Measurements from ENCODE around the gene XYLT1. TPM values are rescaled to one million over a fixed set of nuclear protein-coding genes. Genes with fewer than 3 reads are reported as not detected.
A peak's percentile ranks its signal among the peaks of the same experiment; 100 is the strongest.
"Not testable (repeated sequence)": the region's sequence is repeated elsewhere in the genome, so short reads cannot be mapped to it uniquely, and the experiment has no call there.

The XYLT1 gene, protein sequence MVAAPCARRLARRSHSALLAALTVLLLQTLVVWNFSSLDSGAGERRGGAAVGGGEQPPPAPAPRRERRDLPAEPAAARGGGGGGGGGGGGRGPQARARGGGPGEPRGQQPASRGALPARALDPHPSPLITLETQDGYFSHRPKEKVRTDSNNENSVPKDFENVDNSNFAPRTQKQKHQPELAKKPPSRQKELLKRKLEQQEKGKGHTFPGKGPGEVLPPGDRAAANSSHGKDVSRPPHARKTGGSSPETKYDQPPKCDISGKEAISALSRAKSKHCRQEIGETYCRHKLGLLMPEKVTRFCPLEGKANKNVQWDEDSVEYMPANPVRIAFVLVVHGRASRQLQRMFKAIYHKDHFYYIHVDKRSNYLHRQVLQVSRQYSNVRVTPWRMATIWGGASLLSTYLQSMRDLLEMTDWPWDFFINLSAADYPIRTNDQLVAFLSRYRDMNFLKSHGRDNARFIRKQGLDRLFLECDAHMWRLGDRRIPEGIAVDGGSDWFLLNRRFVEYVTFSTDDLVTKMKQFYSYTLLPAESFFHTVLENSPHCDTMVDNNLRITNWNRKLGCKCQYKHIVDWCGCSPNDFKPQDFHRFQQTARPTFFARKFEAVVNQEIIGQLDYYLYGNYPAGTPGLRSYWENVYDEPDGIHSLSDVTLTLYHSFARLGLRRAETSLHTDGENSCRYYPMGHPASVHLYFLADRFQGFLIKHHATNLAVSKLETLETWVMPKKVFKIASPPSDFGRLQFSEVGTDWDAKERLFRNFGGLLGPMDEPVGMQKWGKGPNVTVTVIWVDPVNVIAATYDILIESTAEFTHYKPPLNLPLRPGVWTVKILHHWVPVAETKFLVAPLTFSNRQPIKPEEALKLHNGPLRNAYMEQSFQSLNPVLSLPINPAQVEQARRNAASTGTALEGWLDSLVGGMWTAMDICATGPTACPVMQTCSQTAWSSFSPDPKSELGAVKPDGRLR
- 9.8 and 13.0 TPM in 2 replicates for total RNA-seq (2014; rRNA removed; shearing (Covaris generic))

DNA sequence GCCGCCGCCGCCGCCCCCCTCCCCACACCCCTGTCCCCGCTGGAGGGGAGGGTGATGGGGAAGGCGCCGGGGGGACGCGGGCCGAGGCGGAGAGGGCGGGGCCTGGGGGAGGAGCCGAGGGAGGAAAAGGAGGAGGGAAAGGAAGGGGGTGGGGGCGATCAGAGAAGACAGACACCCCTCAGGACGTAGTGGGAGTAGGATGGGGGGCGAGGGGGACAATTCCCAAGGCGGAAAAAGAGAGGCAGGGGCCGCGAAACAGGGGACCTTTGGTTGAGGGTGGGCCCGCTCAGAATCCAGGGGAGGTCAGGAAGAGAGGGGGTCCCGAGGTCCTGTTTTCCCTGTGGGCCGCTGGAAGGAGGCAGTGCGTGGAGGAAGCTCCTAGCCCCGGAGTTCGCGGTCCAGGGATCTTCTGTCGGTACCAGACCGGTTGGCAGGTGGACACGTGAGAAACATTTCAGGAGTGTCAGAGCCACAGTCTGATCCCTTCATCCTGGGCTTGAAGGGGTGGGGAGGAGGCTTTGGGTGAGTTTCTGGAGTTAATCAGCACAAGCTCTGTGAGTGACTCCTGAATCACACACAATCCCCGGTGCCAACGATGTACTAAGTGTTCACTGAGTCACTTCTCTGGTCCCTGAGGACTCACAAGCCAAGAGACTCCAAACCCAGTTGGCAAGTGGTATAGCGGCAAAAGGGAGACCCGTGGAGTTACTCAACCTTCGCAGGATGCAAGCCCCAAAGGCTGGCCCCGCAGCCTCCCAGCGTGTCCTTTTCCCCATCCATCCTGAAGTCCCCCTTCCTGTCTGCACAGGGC lies at the start of gene XYLT1:
XYLT1 (minus strand) TSS at position 53 of the 811 bp plus-strand sequence. CDS start 164 bp downstream, outside the sequence.
- peak; percentile 59 to 77 for DNase-seq (ENCODE audit: low read depth in 1 of 2, low spot score in 2 of 2)
- peak within 1 kb of the TSS; percentile 68 for H3K4me3 ChIP-seq
- H3K4me1 ChIP-seq (replicated peaks) = peaks cover 52% of the 10 kb centered on the region
- no peaks in the 10 kb centered on the region; the same call in 1 of the 2 replicates for H3K36me3 ChIP-seq
- H3K9me3 ChIP-seq (replicated peaks) = no peaks in the 10 kb centered on the region
- H3K27ac ChIP-seq = peak within 1 kb of the TSS; percentile 50
- no peaks in the 10 kb centered on the region for H3K27me3 ChIP-seq (replicated peaks)

DNA sequence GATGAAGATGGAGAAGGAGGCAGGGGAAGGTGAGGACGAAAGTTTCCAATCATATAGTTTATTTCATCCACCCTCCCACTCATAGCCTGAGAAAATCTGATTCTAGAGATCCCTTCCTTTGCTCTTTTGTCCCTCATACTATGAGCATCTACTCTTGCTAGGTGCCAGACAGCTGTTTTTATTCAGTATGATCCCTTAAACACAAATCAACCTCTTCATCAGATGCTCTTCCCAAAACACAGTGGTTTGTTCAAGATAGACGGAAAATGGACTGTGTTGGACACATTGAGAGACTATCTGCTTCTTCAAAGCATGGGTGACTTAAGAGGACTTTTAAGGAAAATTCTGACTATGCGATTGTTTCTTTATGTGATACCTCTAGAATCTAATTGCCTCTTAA lies 49.4 kb upstream of the XYLT1 start:
- Histone ChIP-seq H3K4me1 (replicated peaks) (peaks cover 70% of the 10 kb centered on the region), H3K36me3 (no peaks in the 10 kb centered on the region), H3K9me3 (replicated peaks) (no peaks in the 10 kb centered on the region), H3K27me3 (replicated peaks) (no peaks in the 10 kb centered on the region), H3K4me3 (no peak overlapping the region), H3K27ac (peak overlapping the region; percentile 48)
- DNase-seq (ENCODE audit: low read depth in 1 of 2, low spot score in 2 of 2) = no peak

DNA sequence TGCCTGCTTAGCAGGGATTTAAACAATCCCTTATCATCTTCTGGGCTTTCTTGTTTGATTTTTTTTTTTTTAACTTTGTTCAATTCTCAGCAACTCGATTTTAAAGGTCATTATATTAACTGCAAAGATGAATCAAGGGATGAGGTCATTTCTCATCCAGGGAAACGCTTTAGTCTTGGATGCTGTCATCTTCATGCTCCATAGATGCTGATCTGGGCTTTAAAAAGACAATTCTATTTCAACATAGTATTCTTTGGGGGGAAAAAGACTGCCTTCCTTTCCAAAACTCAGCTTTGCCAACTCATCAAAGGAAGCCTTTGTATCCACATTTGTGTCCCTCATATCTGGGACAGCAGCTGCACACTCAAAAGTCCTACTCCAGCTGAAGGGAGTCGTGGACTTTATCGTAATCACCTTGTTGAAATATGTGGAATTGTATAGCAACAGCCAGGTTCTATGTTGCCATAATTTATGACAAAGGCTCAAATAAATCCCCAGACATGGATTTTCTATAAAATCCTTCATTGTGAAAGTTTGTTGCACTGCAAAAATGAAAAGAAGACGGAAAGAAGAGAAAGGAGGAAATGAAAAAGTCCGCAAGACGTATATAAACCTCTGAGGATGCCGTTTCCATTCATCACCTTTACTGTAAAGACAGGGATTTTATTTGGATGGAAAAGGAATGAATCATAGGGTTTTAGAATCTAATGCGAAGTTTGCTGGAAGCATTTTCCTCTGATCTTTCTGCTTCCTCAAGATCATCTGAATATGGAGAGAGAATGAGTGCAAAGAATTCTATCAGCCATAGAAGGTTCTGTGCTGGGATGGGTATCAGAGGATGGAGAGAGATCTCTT lies 48.6 kb upstream of the XYLT1 start:
- peaks cover 65% of the 10 kb centered on the region for H3K4me1 ChIP-seq (replicated peaks)
- no peak overlapping the region for H3K4me3 ChIP-seq
- H3K27me3 ChIP-seq (replicated peaks) = no peaks in the 10 kb centered on the region
- H3K9me3 ChIP-seq (replicated peaks) = no peaks in the 10 kb centered on the region
- no peak for DNase-seq (ENCODE audit: low read depth in 1 of 2, low spot score in 2 of 2)
- H3K36me3 ChIP-seq = no peaks in the 10 kb centered on the region
- peak overlapping the region; percentile 58 for H3K27ac ChIP-seq

DNA sequence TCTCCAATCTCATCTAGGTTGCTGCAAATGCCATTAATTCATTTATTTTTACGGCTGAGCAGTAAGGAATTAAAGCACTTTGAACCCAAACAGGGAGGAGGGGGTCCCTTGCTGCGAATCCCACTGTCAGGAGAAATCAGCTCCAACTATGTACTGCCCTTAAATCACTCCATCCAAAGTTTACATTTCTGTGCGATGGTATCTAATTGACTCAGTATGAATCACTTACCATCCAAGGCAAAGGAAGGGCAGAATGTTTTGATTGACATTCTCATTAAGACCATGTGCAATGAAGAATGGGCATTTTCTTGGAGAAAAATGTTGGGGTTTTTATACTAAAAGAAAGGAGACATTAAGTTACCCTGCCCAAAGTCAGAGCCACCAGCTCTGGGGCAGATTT lies 47.7 kb upstream of the XYLT1 start:
- no peaks in the 10 kb centered on the region for H3K9me3 ChIP-seq (replicated peaks)
- peak overlapping the region; percentile 58 for H3K27ac ChIP-seq
- DNase-seq (ENCODE audit: low read depth in 1 of 2, low spot score in 2 of 2) = peak in 1 of 2 experiments; percentile 81
- H3K4me3 ChIP-seq = no peak overlapping the region
- no peaks in the 10 kb centered on the region for H3K27me3 ChIP-seq (replicated peaks)
- H3K36me3 ChIP-seq = no peaks in the 10 kb centered on the region
- peaks cover 63% of the 10 kb centered on the region for H3K4me1 ChIP-seq (replicated peaks)

DNA sequence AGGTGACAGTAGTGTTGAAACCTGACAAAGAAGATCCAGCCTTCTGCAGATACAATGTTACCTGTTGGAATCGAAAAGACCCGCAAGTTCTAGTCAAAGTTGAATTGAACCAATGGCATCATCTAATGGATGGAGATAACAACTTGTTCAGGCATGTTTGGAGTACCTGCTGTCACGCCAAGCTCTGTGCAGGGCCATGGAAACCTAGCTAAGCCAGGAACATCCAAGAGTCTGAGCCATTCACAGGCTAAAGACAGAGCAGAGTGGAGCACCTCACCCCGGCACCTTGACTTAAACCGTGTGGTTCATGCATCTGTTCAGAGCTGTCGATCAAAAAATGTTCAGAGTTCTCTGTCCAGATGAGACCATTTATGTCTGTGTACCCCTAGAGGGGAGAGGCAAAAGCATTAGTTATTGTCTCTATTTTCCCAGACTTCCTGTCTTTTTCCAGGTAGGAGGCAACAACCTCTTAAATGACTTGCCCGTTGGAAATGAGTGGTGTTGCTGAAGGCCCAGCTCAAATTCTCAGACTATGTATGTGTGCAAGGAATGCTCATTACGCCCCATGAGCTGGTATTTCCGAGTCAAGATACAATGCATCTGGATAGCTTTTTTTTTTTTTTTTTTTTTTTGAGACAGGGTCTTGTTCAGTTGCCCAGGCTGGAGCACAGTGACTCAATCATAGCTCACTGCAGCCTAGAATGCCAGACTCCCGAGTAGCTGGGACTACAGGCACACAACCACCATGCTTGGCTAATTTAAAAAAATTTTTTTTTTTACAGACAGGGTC lies 44.9 kb upstream of the XYLT1 start:
- no peak overlapping the region for H3K4me3 ChIP-seq
- H3K36me3 ChIP-seq = no peaks in the 10 kb centered on the region
- DNase-seq (ENCODE audit: low read depth in 1 of 2, low spot score in 2 of 2) = peak; percentile 80 to 83
- H3K4me1 ChIP-seq (replicated peaks) = peaks cover 75% of the 10 kb centered on the region
- peak overlapping the region; percentile 76 for H3K27ac ChIP-seq
- no peaks in the 10 kb centered on the region for H3K9me3 ChIP-seq (replicated peaks)
- H3K27me3 ChIP-seq (replicated peaks) = no peaks in the 10 kb centered on the region

DNA sequence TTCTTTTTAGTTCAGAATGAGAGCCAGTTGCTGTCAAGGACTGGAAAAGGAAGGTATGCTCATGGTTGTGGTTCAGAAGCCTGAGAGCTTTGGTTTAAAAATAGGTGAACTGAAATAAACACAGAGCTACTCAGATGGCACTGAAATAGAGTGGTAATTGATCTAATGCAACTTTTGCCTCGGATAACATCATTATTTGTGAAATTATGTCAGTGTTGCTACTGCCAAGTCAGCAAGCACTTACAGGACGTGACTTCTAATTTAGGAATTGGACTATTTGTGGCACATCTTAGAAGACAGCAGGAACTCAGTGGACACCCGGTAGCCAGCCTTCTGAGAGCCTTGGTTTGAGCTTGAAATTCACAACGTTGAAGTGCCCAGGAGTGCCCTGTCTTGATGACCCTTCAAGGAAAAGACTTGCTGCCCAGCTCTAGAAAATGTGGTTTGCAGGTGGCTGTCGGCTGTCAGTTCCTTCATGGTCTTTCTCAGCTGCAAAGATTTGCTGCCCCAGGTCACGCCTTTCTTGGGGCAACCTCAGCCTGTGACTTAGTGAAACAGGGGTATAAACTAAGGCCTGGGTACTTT lies 42.0 kb upstream of the XYLT1 start:
- no peak overlapping the region for H3K27ac ChIP-seq
- no peak overlapping the region for H3K4me3 ChIP-seq
- H3K36me3 ChIP-seq = no peaks in the 10 kb centered on the region
- DNase-seq (ENCODE audit: low read depth in 1 of 2, low spot score in 2 of 2) = no peak
- H3K27me3 ChIP-seq (replicated peaks) = no peaks in the 10 kb centered on the region
- peaks cover 46% of the 10 kb centered on the region for H3K4me1 ChIP-seq (replicated peaks)
- H3K9me3 ChIP-seq (replicated peaks) = 0 out of 2 replicates have a peak, but pooled peaks cover 3% of the 10 kb centered on the region

DNA sequence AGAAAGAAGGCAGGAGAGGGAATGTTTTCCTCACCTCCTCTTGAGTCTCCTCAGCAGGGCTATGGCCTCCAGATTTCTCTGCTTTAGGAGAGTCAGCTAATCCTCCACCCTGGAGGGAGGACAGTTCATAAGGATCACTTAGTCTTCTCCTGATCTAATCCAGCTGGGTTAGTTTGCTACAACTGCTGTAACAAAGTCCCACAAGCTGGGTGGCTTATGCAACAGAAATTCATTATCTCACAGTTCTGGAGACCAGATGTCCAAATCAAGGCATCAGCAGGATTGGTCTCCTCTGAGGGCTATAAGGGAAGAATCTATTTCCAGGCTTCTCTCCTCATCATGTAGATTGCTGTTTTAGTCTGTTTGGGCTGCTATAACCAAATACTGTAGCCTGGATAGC lies 40.6 kb upstream of the XYLT1 start:
- DNase-seq (ENCODE audit: low read depth in 1 of 2, low spot score in 2 of 2) = no peak
- no peak overlapping the region for H3K27ac ChIP-seq
- H3K4me3 ChIP-seq = no peak overlapping the region
- H3K27me3 ChIP-seq (replicated peaks) = no peaks in the 10 kb centered on the region
- H3K9me3 ChIP-seq (replicated peaks) = 0 out of 2 replicates have a peak, but pooled peaks cover 3% of the 10 kb centered on the region
- peaks cover 42% of the 10 kb centered on the region for H3K4me1 ChIP-seq (replicated peaks)
- no peaks in the 10 kb centered on the region for H3K36me3 ChIP-seq

DNA sequence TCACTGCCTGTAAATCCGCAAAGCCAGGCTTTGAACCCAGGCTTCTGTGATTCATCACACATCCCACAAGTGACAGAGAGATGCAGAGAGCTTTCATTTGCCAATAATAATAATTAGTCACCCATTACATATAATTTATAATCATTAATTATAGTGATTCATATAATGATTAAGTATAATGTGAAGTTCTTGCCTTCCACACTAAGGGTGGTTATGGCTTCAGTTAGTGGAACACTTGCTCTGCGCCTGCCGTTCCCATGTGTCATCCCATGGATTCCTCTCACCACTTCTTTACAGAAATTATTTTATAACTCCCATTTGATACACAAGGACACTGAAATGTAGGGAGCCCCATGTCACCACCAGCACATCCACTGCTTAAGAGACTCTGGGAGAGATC lies 39.8 kb upstream of the XYLT1 start:
- DNase-seq (ENCODE audit: low read depth in 1 of 2, low spot score in 2 of 2) = no peak
- no peaks in the 10 kb centered on the region for H3K36me3 ChIP-seq

DNA sequence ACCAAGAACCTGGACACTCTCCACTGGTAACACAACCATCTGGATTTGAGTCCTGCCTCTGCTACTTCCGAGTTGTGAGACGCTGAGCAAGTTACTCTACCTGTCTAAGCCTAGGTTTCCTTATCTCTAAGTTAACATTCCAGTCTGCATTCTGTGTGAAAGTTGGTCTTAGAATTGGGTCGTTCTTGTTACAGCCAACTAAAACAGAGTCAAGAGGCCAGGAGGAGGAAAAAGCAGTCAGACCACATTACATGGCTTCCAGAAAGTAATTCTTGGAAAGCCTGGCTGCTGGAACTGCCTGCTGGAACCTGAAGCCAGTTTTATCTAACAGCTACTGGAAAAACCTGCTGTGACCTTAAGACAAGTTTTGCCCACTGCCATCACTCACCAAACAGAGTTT lies 38.4 kb upstream of the XYLT1 start:
- H3K27ac ChIP-seq = no peak overlapping the region
- H3K4me1 ChIP-seq (replicated peaks) = peaks cover 27% of the 10 kb centered on the region
- H3K9me3 ChIP-seq (replicated peaks) = 0 out of 2 replicates have a peak, but pooled peaks cover 3% of the 10 kb centered on the region
- H3K36me3 ChIP-seq = no peaks in the 10 kb centered on the region
- no peak overlapping the region for H3K4me3 ChIP-seq
- no peak for DNase-seq (ENCODE audit: low read depth in 1 of 2, low spot score in 2 of 2)
- no peaks in the 10 kb centered on the region for H3K27me3 ChIP-seq (replicated peaks)

More for the DNA sequence above, 39.8 kb upstream of the XYLT1 start:
- Histone ChIP-seq H3K27ac (no peak overlapping the region), H3K27me3 (replicated peaks) (no peaks in the 10 kb centered on the region), H3K4me3 (no peak overlapping the region), H3K9me3 (replicated peaks) (0 out of 2 replicates have a peak, but pooled peaks cover 3% of the 10 kb centered on the region), H3K4me1 (replicated peaks) (peaks cover 34% of the 10 kb centered on the region)

DNA sequence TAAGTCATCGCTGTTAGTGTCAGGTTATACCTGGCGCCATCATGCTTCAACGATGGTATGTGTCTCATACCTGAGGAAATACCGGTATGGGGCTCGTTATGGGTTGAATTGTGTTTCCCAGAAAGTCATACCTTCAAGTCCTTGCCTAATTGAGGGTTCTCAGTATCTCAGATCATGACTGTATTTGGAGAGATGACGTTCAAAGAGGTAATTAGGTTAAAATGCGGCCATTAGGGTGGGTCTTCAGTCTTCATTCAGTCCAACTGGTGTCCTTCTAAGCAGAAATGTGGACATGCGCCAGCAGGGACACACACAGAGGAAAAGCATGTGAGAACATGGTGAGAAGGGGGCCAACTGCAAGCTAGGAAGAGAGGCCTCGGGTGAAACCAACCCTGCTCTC lies 37.5 kb upstream of the XYLT1 start:
- Histone ChIP-seq H3K27me3 (replicated peaks) (no peaks in the 10 kb centered on the region), H3K36me3 (no peaks in the 10 kb centered on the region), H3K4me3 (no peak overlapping the region), H3K9me3 (replicated peaks) (0 out of 2 replicates have a peak, but pooled peaks cover 3% of the 10 kb centered on the region), H3K27ac (no peak overlapping the region), H3K4me1 (replicated peaks) (peaks cover 27% of the 10 kb centered on the region)
- no peak for DNase-seq (ENCODE audit: low read depth in 1 of 2, low spot score in 2 of 2)

DNA sequence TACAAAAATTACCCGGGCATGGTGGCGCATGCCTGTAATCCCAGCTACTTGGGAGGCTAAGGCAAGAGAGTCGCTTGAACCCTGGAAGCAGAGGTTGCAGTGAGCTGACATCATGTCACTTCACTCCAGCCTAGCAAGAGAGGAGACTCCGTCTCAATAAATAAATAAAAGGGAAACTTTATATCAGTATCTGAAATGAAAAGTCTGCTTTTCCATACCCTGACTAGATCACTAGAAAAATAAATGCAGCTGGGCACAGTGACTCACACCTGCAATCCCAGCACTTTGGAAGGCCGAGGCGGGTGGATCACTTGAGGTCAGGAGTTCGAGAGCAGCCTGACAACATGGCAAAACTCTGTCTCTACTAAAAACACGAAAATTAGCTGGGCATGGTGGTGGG lies 36.8 kb upstream of the XYLT1 start:
- not testable (repeated sequence) for H3K27ac ChIP-seq; H3K36me3 ChIP-seq; DNase-seq (ENCODE audit: low read depth in 1 of 2, low spot score in 2 of 2); H3K27me3 ChIP-seq (replicated peaks); H3K4me3 ChIP-seq; H3K9me3 ChIP-seq (replicated peaks)
- H3K4me1 ChIP-seq (replicated peaks) = peaks cover 19% of the 10 kb centered on the region

DNA sequence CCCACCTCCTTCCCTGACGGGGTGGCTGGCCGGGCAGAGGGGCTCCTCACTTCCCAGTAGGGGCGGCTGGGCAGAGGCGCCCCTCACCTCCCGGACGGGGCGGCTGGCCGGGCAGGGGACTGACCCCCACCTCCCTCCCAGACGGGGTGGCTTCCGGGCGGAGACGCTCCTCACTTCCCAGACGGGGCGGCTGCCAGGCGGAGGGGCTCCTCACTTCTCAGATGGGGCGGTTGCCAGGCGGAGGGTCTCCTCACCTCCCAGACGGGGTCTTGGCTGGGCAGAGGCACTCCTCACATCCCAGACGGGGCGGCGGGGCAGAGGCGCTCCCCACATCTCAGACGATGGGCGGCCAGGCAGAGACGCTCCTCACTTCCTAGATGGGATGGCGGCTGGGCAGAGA lies 35.1 kb upstream of the XYLT1 start:
- not testable (repeated sequence) for H3K36me3 ChIP-seq; DNase-seq (ENCODE audit: low read depth in 1 of 2, low spot score in 2 of 2); H3K27me3 ChIP-seq (replicated peaks); H3K9me3 ChIP-seq (replicated peaks); H3K27ac ChIP-seq; H3K4me3 ChIP-seq; H3K4me1 ChIP-seq (replicated peaks)
